H9 (cell line): Measurements from ENCODE around the gene PPAT. TPM values are rescaled to one million over a fixed set of nuclear protein-coding genes. Genes with fewer than 3 reads are reported as not detected.

Experiments used
- DNase-seq: peaks from one replicate; pipeline ENCODE4 v3.0.0-alpha.2; 2017
- H2AFZ ChIP-seq: one replicate; pipeline ENCODE4 v1.6.1; 2013; ENCODE audit warnings: mild to moderate bottlenecking, low read length, control low read depth, moderate library complexity
- H2AK5ac ChIP-seq: 2 replicates; pipeline ENCODE4 v1.6.1; 2013; ENCODE audit warnings: low read length, control low read depth, mixed read lengths; ENCODE audit not compliant: insufficient read length
- H2BK120ac ChIP-seq: one replicate; pipeline ENCODE4 v1.6.1; 2013; ENCODE audit warnings: low read depth, mild to moderate bottlenecking, low read length, control low read depth, inconsistent platforms; ENCODE audit not compliant: poor library complexity, severe bottlenecking
- H2BK12ac ChIP-seq: 2 replicates; pipeline ENCODE4 v1.6.1; 2013; ENCODE audit warnings: low read length, control low read depth, mixed read lengths, low read depth; ENCODE audit not compliant: insufficient read length
- H2BK15ac ChIP-seq: 2 replicates; pipeline ENCODE4 v1.6.1; 2013; ENCODE audit warnings: low read depth, low read length, control low read depth
- H2BK20ac ChIP-seq: one replicate; pipeline ENCODE4 v1.6.1; 2013; ENCODE audit warnings: low read depth, mild to moderate bottlenecking, low read length, control low read depth, inconsistent platforms; ENCODE audit not compliant: poor library complexity, severe bottlenecking
- H2BK5ac ChIP-seq: 2 replicates; pipeline ENCODE4 v1.6.1; 2013; ENCODE audit warnings: low read length, control low read depth, mixed read lengths; ENCODE audit not compliant: insufficient read length
- H3K14ac ChIP-seq: 2 replicates; pipeline ENCODE4 v1.6.1; 2013; ENCODE audit warnings: low read length, control low read depth; ENCODE audit not compliant: insufficient read depth
- H3K18ac ChIP-seq: 2 replicates; pipeline ENCODE4 v1.6.1; 2013; ENCODE audit warnings: low read depth, mild to moderate bottlenecking, mixed read lengths, low read length, control low read depth; ENCODE audit not compliant: insufficient read length
- H3K23ac ChIP-seq: 2 replicates; pipeline ENCODE4 v1.6.1; 2013; ENCODE audit warnings: low read length, control low read depth, mixed read lengths, low read depth; ENCODE audit not compliant: insufficient read length
- H3K23me2 ChIP-seq: 2 replicates; pipeline ENCODE4 v1.6.1; 2013; ENCODE audit warnings: low read depth, mild to moderate bottlenecking, mixed read lengths, low read length, control low read depth; ENCODE audit not compliant: insufficient read length, poor library complexity, severe bottlenecking
- H3K27ac ChIP-seq: 2 replicates; pipeline ENCODE4 v1.5.1; 2013; ENCODE audit warnings: low read length, control low read depth, mixed read lengths, low read depth; ENCODE audit not compliant: insufficient read length
- H3K27me3 ChIP-seq: 2 replicates; pipeline ENCODE4 v1.6.1; 2013; ENCODE audit warnings: low read length, control low read depth, inconsistent platforms; ENCODE audit not compliant: insufficient read depth
- H3K4ac ChIP-seq: 2 replicates; pipeline ENCODE4 v1.6.1; 2013; ENCODE audit warnings: low read depth, mild to moderate bottlenecking, control low read depth, inconsistent platforms, low read length, moderate library complexity
- H3K4me1 ChIP-seq: 2 replicates; pipeline ENCODE4 v1.6.1; 2013; ENCODE audit warnings: low read length, control low read depth, inconsistent platforms; ENCODE audit not compliant: insufficient read depth
- H3K4me2 ChIP-seq: 2 replicates; pipeline ENCODE4 v1.6.1; 2013; ENCODE audit warnings: low read length, control low read depth, mixed read lengths; ENCODE audit not compliant: insufficient read length, insufficient read depth
- H3K56ac ChIP-seq: 2 replicates; pipeline ENCODE4 v1.6.1; 2013; ENCODE audit warnings: low read depth, mild to moderate bottlenecking, mixed read lengths, low read length, control low read depth; ENCODE audit not compliant: insufficient read length
- H3K79me1 ChIP-seq: 2 replicates; pipeline ENCODE4 v1.6.1; 2013; ENCODE audit warnings: low read depth, mild to moderate bottlenecking, moderate library complexity, low read length, control low read depth, inconsistent platforms; ENCODE audit not compliant: insufficient read depth, poor library complexity, severe bottlenecking
- H3K79me2 ChIP-seq: 2 replicates; pipeline ENCODE4 v1.6.1; 2013; ENCODE audit warnings: low read length, control low read depth, inconsistent platforms; ENCODE audit not compliant: insufficient read depth
- H3K9ac ChIP-seq: 2 replicates; pipeline ENCODE4 v1.6.1; 2013; ENCODE audit warnings: low read length, control low read depth, mixed read lengths; ENCODE audit not compliant: insufficient read length; ENCODE audit errors: extremely low read depth
- H3K9me3 ChIP-seq: one replicate; pipeline ENCODE4 v1.6.1; 2013; ENCODE audit warnings: low read depth, low read length, inconsistent platforms; ENCODE audit not compliant: control insufficient read depth
- H3T11ph ChIP-seq: one replicate; pipeline ENCODE4 v1.6.1; 2013; ENCODE audit warnings: mild to moderate bottlenecking, low read length, control low read depth, inconsistent platforms
- H4K20me1 ChIP-seq: one replicate; pipeline ENCODE4 v1.6.1; 2013; ENCODE audit not compliant: control insufficient read depth, insufficient read length, insufficient read depth
- H4K5ac ChIP-seq: 2 replicates; pipeline ENCODE4 v1.6.1; 2013; ENCODE audit warnings: low read depth, mild to moderate bottlenecking, mixed read lengths, low read length, control low read depth; ENCODE audit not compliant: insufficient read length
- H4K8ac ChIP-seq: replicated peaks from 2 replicates; pipeline ENCODE4 v1.6.1; 2013; ENCODE audit warnings: low read length, control low read depth, mixed read lengths, low read depth; ENCODE audit not compliant: insufficient read length
- H4K91ac ChIP-seq: 2 replicates; pipeline ENCODE4 v1.6.1; 2013; ENCODE audit warnings: low read depth, mild to moderate bottlenecking, moderate library complexity, mixed read lengths, low read length, control low read depth; ENCODE audit not compliant: insufficient read length
- H3K27ac Mint-ChIP-seq, 3 experiments: 2 replicates in 2 of 3; 3 replicates in 1 of 3; pipeline ENCODE4 v1.8.0; 2020 to 2021; ENCODE audit warnings: mixed read lengths in 3 of 3, mild to moderate bottlenecking in 1 of 3, moderate library complexity in 1 of 3
- H3K27me3 Mint-ChIP-seq: 2 replicates; pipeline ENCODE4 v1.8.0; 2021; ENCODE audit warnings: low read depth, mild to moderate bottlenecking, moderate library complexity, mixed read lengths
- H3K36me3 Mint-ChIP-seq, 3 experiments: 2 replicates in 2 of 3; 3 replicates in 1 of 3; pipeline ENCODE4 v1.8.0; 2020 to 2021; ENCODE audit warnings: low read depth in 3 of 3, mixed read lengths in 3 of 3; ENCODE audit not compliant: insufficient read depth in 1 of 3
- H3K4me1 Mint-ChIP-seq, 2 experiments: 2 replicates each; pipeline ENCODE4 v1.8.0; 2020; ENCODE audit warnings: mixed read lengths in 2 of 2
- H3K4me3 Mint-ChIP-seq, 2 experiments: 2 replicates in 1 of 2; 3 replicates in 1 of 2; pipeline ENCODE4 v1.8.0; 2020 to 2021; ENCODE audit warnings: mild to moderate bottlenecking in 2 of 2, mixed read lengths in 2 of 2, moderate library complexity in 1 of 2
- H3K9me3 Mint-ChIP-seq, 2 experiments: 2 replicates in 1 of 2; 3 replicates in 1 of 2; pipeline ENCODE4 v1.8.0; 2020; ENCODE audit warnings: mild to moderate bottlenecking in 2 of 2, mixed read lengths in 2 of 2, moderate library complexity in 1 of 2
- CTCF ChIP-seq: fragments of 200-600 bp; sonication (generic); conservative IDR thresholded peaks from 3 replicates; pipeline ENCODE4 v1.8.0; 2021; ENCODE audit warnings: antibody characterized with exemption, mild to moderate bottlenecking
- WGBS: extraction: QIAGEN DNeasy Blood & Tissue Kit; methylation state at CpG from one replicate; pipeline ENCODE4 v1.1.7; 2013; ENCODE audit warnings: missing lambda C conversion rate, low lambda C conversion rate, mixed read lengths; ENCODE audit not compliant: insufficient read length; ENCODE audit errors: extremely low coverage; 5-methylcytosine and 5-hydroxymethylcytosine counted together
- total RNA-seq: library from RNA; stranded (reverse); gene quantifications from 2 replicates; pipeline ENCODE4 v1.2.1, GENCODE V29; 2021

Gene PPAT
- total RNA-seq, 1 experiment from 2014 or later: 77.1 TPM

- H3K79me1 ChIP-seq: no peaks in the 10 kb centered on the region
Measured at GRCh38 chr4:56480691-56481090, 45.3 kb upstream of the PPAT start.

More at GRCh38 chr4:56480691-56481090, 45.3 kb upstream of the PPAT start:
- no peaks in the 10 kb centered on the region for H4K20me1 ChIP-seq
- peaks cover 21 to 76% (median 67%) of the 10 kb centered on the region in 3 experiments; a peak in 6 of 7 replicates for H3K36me3 Mint-ChIP-seq
- H3K27ac ChIP-seq: no peak overlapping the region
- H3T11ph ChIP-seq: no peak overlapping the region
- H3K4me1 Mint-ChIP-seq: no peaks in the 10 kb centered on the region
- DNase-seq: no peak
- no peaks in the 10 kb centered on the region for H3K27me3 ChIP-seq
- no peak overlapping the region for H4K8ac ChIP-seq
- H3K4me2 ChIP-seq: no peak overlapping the region
- no peaks in the 10 kb centered on the region for H3K4me1 ChIP-seq
- H3K4ac ChIP-seq: no peak overlapping the region
- no peak overlapping the region for H2BK12ac ChIP-seq
- H3K9me3 Mint-ChIP-seq: no peaks in the 10 kb centered on the region
- H2BK15ac ChIP-seq: no peak overlapping the region
- no peak overlapping the region for H2AK5ac ChIP-seq
- H3K79me2 ChIP-seq: no peaks in the 10 kb centered on the region
- no peak overlapping the region for H3K4me3 Mint-ChIP-seq
- H3K14ac ChIP-seq: no peak overlapping the region
- no peak overlapping the region for H2BK20ac ChIP-seq
- H3K27ac Mint-ChIP-seq: no peak overlapping the region
- no peak for TF ChIP-seq CTCF
- no peaks in the 10 kb centered on the region for H3K9me3 ChIP-seq
- no peak overlapping the region for H4K5ac ChIP-seq
- H3K9ac ChIP-seq: no peak overlapping the region
- no peak overlapping the region for H2BK5ac ChIP-seq
- no peak overlapping the region for H3K56ac ChIP-seq
- no peak overlapping the region for H3K18ac ChIP-seq
- no peak overlapping the region for H2BK120ac ChIP-seq
- no peaks in the 10 kb centered on the region for H3K27me3 Mint-ChIP-seq
- H3K23ac ChIP-seq: no peak overlapping the region
- no peak overlapping the region for H4K91ac ChIP-seq
- H2AFZ ChIP-seq: no peak overlapping the region
- WGBS: no CpG with 5 or more reads among the region's 3 CpGs
- no peaks in the 10 kb centered on the region for H3K23me2 ChIP-seq
